HepG2 (cell line): Measurements from ENCODE around the gene CSF3R. TPM values are rescaled to one million over a fixed set of nuclear protein-coding genes. Genes with fewer than 3 reads are reported as not detected.

ENCODE experiments used
- ATAC-seq: fragments of 200-7000 bp; cut with Tn5 transposase; 3 replicates; pipeline ENCODE4 v1.9.1; 2020; ENCODE audit warnings: mild to moderate bottlenecking, moderate library complexity
- BruUV-seq: library from RNA; stranded (reverse); fragments of 400-500 nt; replicated peaks from 2 replicates; lab custom pipeline; 2021; lab: Mats Ljungman, UMichigan
- CTCF ChIA-PET: fragments of 300-600 bp; formaldehyde crosslinking; extraction: SDS; loops from one replicate; lab custom pipeline; 2021; ENCODE audit warnings: low total read pairs, inconsistent platforms, low intra/inter-chr PET ratio; lab: Yijun Ruan, JAX
- POLR2A ChIA-PET: fragments of 350-600 bp; sonication (Branson Sonifier 250); formaldehyde crosslinking; loops from one replicate; lab custom pipeline; 2020; ENCODE audit warnings: antibody characterized with exemption, inconsistent platforms; lab: Yijun Ruan, JAX
- DNase-seq: peaks from one replicate; pipeline ENCODE4 v3.0.0-alpha.2; 2015; ENCODE audit warnings: low spot score
- FAIRE-seq: peaks from 3 replicates; lab custom pipeline; 2011; peaks lifted over from hg19 to GRCh38; lab: Jason Lieb, UNC
- H2AFZ ChIP-seq: one replicate; pipeline ENCODE4 v1.6.1; 2011; ENCODE audit warnings: low read length, inconsistent platforms
- H3K27ac ChIP-seq: fragments of 300-600 bp; 3 replicates; pipeline ENCODE4 v1.8.0; 2011; ENCODE audit warnings: mixed run types, mild to moderate bottlenecking, mixed read lengths, low read length, inconsistent platforms; ENCODE audit not compliant: insufficient read depth; ENCODE audit errors: extremely low read length
- H3K27me3 ChIP-seq, 2 experiments: fragments of 200-600 bp in 1 of 2; 2 replicates in 1 of 2; 3 replicates in 1 of 2; pipeline versions ENCODE4 v1.6.0 to v1.8.0; 2011; ENCODE audit warnings: low read length in 2 of 2, mild to moderate bottlenecking in 2 of 2, moderate library complexity in 2 of 2, inconsistent platforms in 1 of 2; ENCODE audit not compliant: insufficient read depth in 2 of 2, control insufficient read depth in 1 of 2
- H3K36me3 ChIP-seq, 2 experiments: fragments of 200-600 bp in 1 of 2; replicated peaks in 1 of 2; 2 replicates in 1 of 2; 3 replicates in 1 of 2; pipeline versions ENCODE4 v1.5.1 to v1.8.0; 2011; ENCODE audit warnings: low read length in 2 of 2, inconsistent platforms in 1 of 2; ENCODE audit not compliant: insufficient read depth in 2 of 2, control insufficient read depth in 1 of 2
- H3K4me1 ChIP-seq: 2 replicates; pipeline ENCODE4 v1.5.1; 2012; ENCODE audit warnings: low read length, inconsistent platforms; ENCODE audit not compliant: insufficient read depth
- H3K4me2 ChIP-seq: 2 replicates; pipeline ENCODE4 v1.6.0; 2011; ENCODE audit warnings: low read depth, low read length, inconsistent platforms
- H3K4me3 ChIP-seq, 3 experiments: fragments of 200-600 bp in 1 of 3; sonication (generic), shearing (Covaris generic) in 1 of 3; replicated peaks in 1 of 3; 2 replicates each; pipeline ENCODE4 v1.5.1; 2011 to 2016; ENCODE audit warnings: low read length in 3 of 3, inconsistent platforms in 2 of 3, low read depth in 2 of 3, mild to moderate bottlenecking in 2 of 3, control low read depth in 1 of 3, mixed read lengths in 1 of 3; ENCODE audit not compliant: insufficient read depth in 1 of 3
- H3K79me2 ChIP-seq: one replicate; pipeline ENCODE4 v1.6.1; 2011; ENCODE audit warnings: low read length, inconsistent platforms; ENCODE audit not compliant: insufficient read depth
- H3K9ac ChIP-seq: 2 replicates; pipeline ENCODE4 v1.6.0; 2011; ENCODE audit warnings: mild to moderate bottlenecking, low read depth, low read length, inconsistent platforms; ENCODE audit not compliant: insufficient read depth
- H3K9me3 ChIP-seq: 2 replicates; pipeline ENCODE4 v1.5.1; 2012; ENCODE audit warnings: mild to moderate bottlenecking, low read length
- H4K20me1 ChIP-seq: 2 replicates; pipeline ENCODE4 v1.6.0; 2011; ENCODE audit warnings: inconsistent platforms, mild to moderate bottlenecking, low read length, moderate library complexity; ENCODE audit not compliant: insufficient read depth
- DMTF1 ChIP-seq: sonication (generic); formaldehyde crosslinking; IDR thresholded peaks from 2 replicates; pipeline ENCODE4 v1.4.0; 2020; ENCODE audit warnings: mild to moderate bottlenecking, missing genetic modification reagents
- ESRRA ChIP-seq: sonication (generic); formaldehyde crosslinking; IDR thresholded peaks from 2 replicates; pipeline ENCODE4 v1.5.1; 2020; ENCODE audit warnings: mild to moderate bottlenecking, low read depth, missing genetic modification reagents
- GFI1 ChIP-seq: sonication (generic); formaldehyde crosslinking; IDR thresholded peaks from 2 replicates; pipeline ENCODE4 v1.5.0; 2020; ENCODE audit warnings: missing genetic modification reagents, mild to moderate bottlenecking, borderline replicate concordance
- TRAFD1 ChIP-seq: sonication (generic); formaldehyde crosslinking; IDR thresholded peaks from 2 replicates; pipeline ENCODE4 v1.5.1; 2020; ENCODE audit warnings: missing genetic modification reagents, mild to moderate bottlenecking, borderline replicate concordance
- YEATS2 ChIP-seq: sonication (generic); formaldehyde crosslinking; IDR thresholded peaks from 2 replicates; pipeline ENCODE4 v1.4.0; 2020; ENCODE audit warnings: missing genetic modification reagents, borderline replicate concordance
- ZNF142 ChIP-seq: sonication (generic); formaldehyde crosslinking; IDR thresholded peaks from 2 replicates; pipeline ENCODE4 v1.4.0; 2020; ENCODE audit warnings: missing genetic modification reagents
- ZNF230 ChIP-seq: sonication (generic); formaldehyde crosslinking; IDR thresholded peaks from 2 replicates; pipeline ENCODE4 v1.4.0; 2020; ENCODE audit warnings: mild to moderate bottlenecking, missing genetic modification reagents
- WGBS: methylation state at CpG from one replicate; pipeline ENCODE4 v1.1.6; 2017; ENCODE audit warnings: low lambda C conversion rate; 5-methylcytosine and 5-hydroxymethylcytosine counted together
- in situ Hi-C: cut with HindIII; loops from 2 replicates; pipeline ENCODE4 v1.10.0; 2017; ENCODE audit warnings: low pct_unique_long_range_greater_than_20kb; ENCODE audit not compliant: extremely low pct_ligation_motif_present
- intact Hi-C: fragments of 100-400 bp; cut with micrococcal nuclease; formaldehyde crosslinking; loops from one replicate; pipeline ENCODE4 v1.10.0; 2022; ENCODE audit not compliant: unreplicated experiment
- polyA plus RNA-seq, 8 experiments: library from polyadenylated mRNA; depleted of rRNA in 3 of 8; stranded (reverse) in 7 of 8; unstranded in 1 of 8; fragments of >200 nt; fragmentation: Illumina TruSeq in 4 of 8; extraction: Trizol in 4 of 8; gene quantifications; 2 replicates each; pipeline versions ENCODE4 v1.2.1 to v1.2.3, GENCODE V29; 2011 to 2016; ENCODE audit warnings: low read depth in 4 of 8, missing spikeins in 1 of 8, mixed read lengths in 1 of 8; ENCODE audit not compliant: insufficient read depth in 1 of 8
- total RNA-seq, 5 experiments: library from RNA; depleted of rRNA; stranded (reverse); fragments of >200 nt; fragmentation: Illumina TruSeq; extraction: Trizol; gene quantifications; 2 replicates each; pipeline ENCODE4 v1.2.3, GENCODE V29; 2016; ENCODE audit warnings: low read depth in 1 of 5

The CSF3R gene
- total and polyA plus RNA-seq, 2 of the 13 experiments (the other 11 are each of a cell fraction or from before 2014, with no cell fraction given): 11.9 to 28.8 TPM

GRCh38 chr1:36455386-36455785, 27.3 kb downstream of the CSF3R start:
- CTCF ChIA-PET: no interaction called here
- Histone ChIP-seq H3K9me3 (no peaks in the 10 kb centered on the region), H3K4me2 (no peak overlapping the region), H3K27ac (no peak overlapping the region), H3K27me3 (no peaks in the 10 kb centered on the region), H4K20me1 (no peaks in the 10 kb centered on the region), H3K4me3 (no peak overlapping the region), H3K36me3 (peaks cover 13 to 51% of the 10 kb centered on the region in 2 experiments), H3K9ac (no peak overlapping the region), H2AFZ (no peak overlapping the region), H3K79me2 (no peaks in the 10 kb centered on the region), H3K4me1 (peaks cover 18% of the 10 kb centered on the region)
- in situ Hi-C loops (no loop called here), intact Hi-C loops (no loop called here)
- FAIRE-seq: no peak
- 92% methylated on average over 1 of the region's 1 CpG for WGBS
- BruUV-seq: TSS peak; percentile 14
- no peak for DNase-seq
- ATAC-seq: no peak
- POLR2A ChIA-PET: interaction anchor here (2.8 kb wide), 1 partner anchor 8 kb away, joined by 12 read pairs; the partner anchor contains the start of gene MRPS15
- TF ChIP-seq GFI1 (no peak), ZNF230 (CRISPR knock-in tag) (no peak), YEATS2 (CRISPR knock-in tag) (no peak), TRAFD1 (CRISPR knock-in tag) (no peak), ESRRA (CRISPR knock-in tag) (no peak), ZNF142 (CRISPR knock-in tag) (no peak), DMTF1 (CRISPR knock-in tag) (no peak)
